ENCODE results near the gene TOLLIP. TPM values are rescaled to one million over a fixed set of nuclear protein-coding genes. Genes with fewer than 3 reads are reported as not detected.

TOLLIP gene
- total RNA-seq, 1 donor from 2014 or later = 20.9 TPM

DNA sequence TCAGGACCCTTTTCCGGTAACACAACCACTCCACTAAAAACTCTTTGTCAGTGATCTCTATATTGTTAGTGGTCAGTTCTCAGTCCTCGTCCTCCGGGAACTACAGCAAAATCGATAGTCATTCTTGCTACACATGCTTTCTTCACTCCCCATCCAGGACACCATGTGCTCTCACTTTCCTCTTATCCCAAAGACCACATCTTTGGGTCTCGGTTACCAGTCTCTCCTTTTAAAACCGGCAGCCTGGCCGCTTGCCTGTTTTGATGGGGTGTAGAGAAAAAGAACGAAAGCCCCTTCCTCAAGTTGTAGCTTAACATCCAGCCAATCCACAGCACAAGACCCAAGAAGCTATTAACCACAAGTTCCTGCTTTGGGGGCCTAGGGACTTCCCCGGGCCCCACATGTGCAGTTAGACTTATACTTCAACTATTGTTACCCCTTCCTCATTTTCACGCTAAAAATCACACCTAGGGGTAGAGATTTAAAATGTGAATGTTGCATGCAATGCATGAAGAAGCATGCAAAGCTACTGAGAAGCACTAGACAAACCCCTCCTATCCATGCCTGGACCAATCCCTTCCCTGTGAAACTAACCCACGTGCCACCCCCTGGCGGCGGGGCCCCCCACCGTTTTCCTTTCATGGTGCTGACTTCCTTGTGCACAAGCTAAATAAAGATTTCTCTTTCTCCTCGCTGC, 1.5 kb upstream of the TOLLIP start:
- no peak for DNase-seq

DNA sequence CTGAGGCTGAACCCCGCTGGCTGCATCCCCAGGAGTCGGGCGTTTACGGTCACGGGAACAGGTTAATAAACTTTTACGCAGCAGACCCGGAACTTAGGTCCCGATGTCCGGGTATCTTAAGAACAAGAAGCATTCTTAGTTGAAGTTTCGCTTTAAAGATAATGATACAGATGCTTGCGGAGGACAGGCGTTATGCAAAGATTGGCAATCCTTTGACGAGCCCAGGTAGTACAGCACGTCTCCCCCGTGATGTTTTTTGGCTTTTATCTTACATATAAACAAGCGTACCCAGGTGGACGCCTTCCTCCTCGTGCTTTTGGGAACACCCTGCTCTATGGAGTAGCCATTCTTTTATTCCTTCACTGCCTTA, 871 bp upstream of the TOLLIP start:
- DNase-seq = no peak

DNA sequence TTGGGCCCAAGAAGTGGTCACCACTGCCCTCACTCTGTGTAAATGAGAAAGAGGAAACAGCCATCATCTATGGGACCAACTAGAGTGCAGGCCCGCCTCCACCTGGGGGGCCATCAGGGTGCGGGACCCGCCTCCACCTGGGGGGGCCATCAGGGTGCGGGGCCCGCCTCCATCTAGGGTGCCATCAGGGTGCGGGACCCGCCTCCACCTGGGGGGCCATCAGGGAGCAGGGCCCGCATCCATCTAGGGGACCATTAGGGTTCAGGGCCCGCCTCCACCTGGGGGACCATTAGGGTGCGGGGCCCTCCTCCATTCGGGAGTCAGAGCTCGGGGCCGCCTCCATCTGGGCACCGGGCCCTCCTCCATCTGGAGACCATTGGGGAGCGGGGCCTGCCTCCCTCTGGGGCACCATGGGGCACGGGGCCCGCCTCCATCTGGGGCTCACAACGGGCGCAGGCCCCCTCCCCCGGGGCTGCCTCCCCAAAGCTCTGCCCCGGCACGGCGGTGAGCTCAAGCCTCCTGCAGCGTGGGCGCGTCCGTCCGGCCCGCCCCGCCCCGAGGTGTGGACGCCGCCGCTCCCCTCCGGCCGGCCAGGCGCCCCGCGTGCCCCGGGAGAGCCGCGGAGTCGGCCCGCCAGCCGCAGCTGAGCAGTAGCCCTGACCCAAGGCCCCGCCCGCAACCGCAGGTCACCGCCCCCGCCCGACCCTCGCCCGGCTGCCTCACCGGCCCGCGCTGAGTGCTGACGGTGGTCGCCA, 512 bp downstream of the TOLLIP start:
- peak; percentile 8 for DNase-seq

DNA sequence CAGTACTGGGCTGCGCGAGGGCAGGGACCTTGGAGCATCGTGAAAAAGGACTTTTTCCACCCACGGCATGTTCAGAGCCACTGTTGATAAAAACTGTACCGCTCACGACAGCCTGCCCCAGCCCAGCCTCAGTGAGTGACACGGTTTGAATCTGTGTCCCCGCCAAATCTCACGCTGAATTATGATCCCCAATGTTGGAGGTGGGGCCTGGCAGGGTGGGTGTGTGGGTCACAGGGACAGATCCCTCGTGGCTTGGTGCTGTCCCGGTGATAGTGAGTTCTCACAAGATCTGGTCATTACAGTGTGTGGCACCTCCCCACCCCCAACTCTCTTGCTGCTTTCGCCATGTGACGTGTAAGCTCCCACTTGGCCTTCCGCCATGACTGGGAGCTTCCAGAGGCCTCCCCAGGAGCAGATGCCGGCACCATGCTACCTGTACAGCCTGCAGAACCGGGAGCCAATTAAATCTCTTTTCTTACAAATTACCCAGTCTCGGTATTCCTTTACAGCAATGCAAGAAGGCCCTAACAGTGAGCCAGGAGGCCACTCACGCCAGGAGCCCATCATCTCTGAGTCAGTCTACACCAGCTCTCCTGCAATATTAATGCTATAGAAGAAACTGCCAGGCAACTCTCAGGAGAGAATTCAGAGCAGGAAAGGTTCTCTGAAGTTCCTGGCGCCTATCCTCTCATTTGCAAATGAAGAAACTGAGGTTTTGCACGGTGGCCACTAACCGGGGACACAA, 1.3 kb downstream of the TOLLIP start:
- no peak for DNase-seq

DNA sequence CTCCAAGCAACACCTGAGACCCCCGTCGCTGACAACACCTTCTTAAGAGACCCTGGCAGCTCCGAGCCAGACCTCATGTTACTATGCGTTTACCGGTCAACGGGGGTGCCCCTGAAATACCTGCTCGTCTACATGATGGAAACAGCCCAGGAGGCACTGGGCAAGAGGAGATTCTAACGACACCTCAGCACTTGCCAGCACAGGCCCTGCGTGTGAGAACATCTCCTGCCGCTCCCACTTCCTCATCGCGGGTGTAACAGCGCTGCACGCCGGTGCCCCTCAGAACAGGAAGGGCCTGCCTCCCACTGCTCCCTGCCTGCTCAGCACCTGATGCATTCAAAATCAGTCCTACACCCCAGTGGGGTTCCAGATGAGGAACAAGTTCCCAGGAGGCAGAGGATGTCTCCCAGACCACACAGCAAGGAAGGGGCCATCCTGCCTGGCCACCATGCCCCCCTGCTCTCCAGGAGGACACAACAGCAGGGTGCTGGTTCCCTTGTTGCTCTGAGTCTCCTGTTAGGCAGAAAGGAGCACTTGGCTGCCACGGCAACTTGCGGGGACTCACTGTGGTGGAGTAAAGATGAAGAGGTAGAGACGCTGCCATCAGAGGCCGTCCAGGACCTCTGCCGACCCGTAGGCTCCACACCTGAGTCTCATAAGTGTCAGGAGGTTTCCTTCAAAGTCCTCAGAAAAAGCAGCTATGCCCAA, 2.1 kb downstream of the TOLLIP start:
- no peak for DNase-seq

DNA sequence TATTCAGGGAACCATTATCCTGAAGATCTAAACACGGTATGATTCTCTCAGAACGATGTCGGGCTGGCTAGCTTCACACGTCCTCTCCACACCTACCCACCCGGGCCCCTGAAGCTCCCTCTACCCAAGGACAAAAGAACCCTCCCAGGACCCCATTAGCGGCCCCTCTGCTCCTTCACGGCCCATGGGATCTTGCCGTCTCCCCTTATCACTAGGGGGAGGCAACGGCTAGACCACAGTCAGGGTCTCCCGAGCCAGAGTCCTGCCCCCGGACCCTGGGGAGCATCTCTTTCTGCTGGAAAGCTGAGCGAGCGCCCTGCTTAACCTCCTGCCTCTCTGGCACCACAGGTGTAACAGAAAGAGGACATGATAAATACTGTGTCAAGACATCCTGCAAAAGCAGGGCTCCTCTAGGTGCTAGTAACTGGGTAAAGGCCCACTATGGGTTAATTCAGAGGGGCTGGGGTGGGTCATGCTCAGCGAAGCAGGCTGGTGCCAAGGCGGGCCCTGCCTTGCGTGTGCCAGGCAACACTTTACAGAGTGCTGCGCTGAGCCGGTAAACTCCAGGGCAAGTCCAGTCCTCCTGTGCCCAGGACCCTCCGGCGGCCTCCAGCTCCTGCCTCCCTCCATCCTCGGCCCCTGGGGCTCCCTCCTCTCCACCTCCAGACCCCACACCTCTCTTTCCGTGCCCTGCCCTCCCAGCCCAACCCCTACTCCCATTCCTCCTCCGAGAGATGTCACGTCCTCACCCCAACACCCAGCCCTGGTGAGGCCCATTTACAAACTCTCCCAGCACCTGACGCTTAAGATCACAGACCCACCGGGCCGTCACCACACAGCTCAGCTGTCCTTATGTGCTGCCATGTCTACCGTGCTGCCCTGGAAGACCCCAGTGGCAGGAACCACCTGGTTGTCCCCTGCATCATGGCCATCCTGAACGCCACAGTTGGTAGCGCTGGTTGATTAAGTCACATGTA, 3.0 kb downstream of the TOLLIP start:
- no peak for DNase-seq

DNA sequence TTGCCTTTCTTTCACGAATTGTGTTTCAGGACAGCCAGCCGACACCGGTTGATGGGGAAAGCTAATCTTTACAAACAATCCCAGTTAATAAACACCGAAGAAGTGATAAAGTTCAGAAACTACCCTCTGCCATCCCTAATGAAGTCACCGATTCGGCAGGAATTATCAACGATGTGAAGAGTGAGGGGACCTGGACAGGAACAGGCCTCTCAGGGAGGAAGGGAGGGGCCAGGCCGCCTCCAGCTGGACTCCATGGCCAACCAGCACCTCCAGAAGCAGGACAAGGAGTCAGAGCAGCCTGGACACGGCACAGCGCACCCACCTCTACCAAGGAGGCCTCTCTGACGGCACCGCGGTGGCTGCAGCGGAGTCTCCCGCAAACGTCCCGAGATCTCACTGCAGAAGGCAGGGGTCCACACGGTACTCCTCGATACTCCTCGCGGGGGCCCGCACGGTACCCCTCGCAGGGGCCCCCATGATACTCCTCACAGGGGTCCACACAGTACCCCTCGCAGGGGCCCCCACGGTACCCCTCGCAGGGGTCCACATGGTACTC, 3.9 kb downstream of the TOLLIP start:
- no peak for DNase-seq

DNA sequence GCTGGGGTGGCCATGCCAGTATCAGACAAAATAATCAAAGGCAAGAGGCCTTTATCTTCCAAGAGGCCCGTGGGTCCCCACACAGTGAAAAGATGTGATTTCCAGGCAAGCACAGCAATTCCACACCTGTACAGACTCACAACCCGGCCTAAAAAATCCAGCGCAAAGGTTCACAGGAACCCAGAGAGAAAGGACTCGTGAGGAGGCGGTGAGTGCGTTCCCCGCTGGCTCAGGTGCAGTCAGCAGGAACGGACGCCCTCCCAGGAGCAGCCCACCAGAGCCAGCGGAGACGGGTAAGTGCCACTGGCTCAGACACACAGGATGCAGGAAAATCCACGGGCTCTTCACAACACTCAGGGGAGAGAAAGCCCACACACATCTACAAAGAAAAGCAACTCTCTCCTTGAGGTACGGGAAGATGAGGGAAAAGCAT, 4.4 kb downstream of the TOLLIP start:
- DNase-seq = no peak

DNA sequence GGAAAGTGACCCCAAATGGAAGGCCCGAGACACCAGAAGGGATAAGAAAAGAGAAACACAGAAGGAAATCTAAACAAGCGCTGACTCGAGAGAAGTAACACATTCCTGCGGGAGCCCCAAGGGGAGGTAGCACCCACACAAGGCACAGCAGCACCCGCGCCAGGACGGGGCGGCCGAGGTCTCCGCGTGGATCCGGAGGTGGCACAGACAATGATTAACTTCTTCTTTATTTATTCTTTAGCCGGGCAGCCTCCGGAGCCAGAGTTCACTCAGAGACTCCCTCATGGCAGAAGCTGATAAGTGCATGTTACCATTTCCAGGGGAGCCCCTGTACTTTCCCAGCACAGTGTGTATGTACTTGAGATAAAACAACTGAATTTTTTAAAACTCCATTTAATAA, 5.1 kb downstream of the TOLLIP start:
- DNase-seq = no peak

DNA sequence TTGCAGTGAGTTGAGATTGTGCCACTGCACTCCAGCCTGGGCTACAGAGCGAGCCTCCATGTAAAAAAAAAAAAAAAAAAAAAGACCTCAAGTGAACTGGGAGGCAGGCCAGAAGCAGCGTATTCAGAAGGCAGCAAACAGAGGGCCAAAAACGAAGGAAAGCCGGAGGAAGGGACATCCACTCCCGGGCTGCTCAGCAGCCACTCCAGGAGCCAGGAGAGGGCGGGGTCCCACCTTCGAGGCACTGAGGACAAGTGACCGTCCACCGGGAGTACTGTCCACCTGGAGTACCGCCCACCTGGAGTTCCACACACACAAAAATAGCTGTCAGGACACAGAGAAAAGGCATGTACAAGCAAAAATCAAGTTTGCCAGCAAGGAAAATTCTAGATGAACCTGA, 5.5 kb downstream of the TOLLIP start:
- no peak for DNase-seq

DNA sequence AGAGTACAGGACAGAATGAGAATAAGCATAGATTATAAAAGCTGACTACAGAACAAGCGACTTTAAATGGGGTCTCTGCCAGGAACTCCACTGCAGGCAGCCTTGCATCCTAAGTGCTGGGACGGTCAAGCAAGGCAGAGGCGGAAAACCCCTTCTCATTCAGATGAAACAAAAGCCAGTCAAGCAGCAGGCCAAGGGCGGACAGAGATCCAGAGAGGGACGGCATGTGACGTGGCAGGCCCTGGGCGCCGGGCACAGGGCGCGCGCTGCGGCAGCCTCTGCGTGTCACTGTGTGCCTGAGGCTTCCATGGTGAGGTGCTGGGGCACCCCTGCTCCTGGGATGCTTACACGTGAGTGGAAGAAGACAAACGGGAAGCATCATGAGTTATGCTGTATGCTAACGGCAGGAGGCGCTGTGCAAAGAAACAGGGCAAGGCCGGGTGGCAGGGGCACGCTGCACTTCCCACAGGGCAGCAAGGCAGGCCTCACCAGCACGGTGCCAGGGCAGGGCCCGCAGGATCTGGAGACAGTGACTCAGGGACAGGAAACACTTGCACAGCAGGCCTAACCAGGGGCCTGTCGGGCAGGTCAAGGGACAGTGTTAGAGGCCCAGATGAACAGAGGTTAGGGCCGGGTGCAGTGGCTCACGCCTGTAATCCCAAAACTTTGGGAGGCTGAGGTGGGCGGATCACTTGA, 6.2 kb downstream of the TOLLIP start:
- no peak for DNase-seq

DNA sequence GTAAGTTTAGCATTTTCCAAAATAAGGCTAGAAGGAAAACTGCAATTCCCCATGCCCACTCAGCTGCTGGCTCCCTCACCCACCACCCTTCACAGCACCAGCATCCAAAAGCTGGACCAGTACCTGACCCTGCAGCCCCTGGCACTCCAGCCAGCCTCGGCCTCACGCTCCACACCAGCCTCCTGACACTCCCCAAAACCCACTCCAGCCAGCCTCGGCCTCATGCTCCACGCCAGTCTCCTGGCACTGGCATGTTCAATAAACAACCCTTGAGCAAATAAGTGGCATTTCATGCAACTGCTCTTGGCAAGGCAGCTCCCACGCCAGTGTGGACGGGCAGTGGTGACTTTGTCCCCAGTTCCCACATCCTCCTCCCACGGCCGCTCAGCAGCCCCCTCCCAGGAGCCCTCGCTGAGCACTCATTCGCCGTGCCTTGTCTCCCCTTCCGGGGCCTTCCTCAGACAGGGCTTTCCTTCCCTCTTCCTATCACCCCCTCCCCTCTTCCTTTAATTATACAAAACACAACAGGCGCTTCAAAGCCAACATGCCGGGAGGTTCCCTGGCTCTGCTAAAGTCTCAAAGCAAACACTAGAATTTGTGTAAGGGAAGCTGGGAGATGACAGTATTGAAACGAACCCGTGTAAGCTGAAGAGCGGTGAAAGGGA, 6.8 kb downstream of the TOLLIP start:
- DNase-seq = no peak

DNA sequence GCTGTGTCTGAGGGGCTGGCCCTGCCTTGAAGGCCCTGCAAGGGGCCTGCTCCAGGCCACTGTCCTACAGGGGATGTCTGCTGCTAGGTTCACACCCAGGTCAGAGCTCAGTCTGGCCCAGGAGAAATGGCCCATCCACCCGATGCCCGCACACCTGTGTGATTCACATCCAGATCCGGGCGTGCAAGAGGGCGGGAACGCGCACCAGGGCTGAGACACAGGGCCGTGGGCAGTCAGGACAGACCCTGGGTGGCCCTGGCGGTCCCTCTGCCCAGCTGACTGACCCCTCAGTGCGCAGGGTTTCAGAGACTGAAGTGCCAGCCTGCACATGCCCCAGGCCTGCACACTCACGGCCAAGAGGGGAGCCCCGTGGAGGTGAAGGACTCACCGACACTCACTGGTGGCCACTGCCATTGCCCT, 7.4 kb downstream of the TOLLIP start:
- no peak for DNase-seq

DNA sequence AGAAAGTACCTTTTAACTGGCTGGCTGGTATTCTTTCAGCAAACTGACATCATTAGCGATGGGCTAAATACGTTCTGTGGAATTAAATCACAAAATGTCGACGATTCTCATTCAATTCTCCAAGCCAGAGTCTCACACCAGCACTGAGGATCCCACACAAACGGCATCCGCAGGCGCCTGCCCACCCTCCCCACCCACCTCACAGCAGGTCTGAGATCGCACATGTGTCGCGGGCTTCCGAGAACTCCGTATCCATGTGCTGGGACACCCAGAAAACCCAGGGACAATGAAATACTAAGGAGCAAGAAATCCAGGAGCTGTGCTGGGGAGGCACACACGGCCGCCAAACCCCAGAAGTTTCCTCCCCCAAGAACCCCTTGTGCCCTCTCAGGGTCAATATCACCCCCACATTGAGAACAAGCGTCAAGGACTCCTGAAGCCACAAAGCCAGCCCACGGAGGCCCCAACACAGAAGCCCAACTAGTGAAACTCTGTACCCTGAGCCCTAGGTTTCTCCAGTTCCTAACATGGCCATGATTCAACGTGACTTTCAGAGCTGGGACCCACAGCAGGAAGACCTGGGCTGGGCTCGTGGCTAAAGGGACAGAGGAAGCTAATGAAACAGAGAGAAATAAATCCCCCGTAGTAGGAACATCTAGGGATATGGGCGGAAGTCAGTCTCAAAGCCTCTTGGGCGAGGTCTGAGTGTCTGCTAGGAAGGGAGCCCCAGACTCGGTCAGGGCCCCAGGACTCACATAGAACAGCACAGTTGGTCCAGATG, 8.0 kb downstream of the TOLLIP start:
- DNase-seq = no peak

DNA sequence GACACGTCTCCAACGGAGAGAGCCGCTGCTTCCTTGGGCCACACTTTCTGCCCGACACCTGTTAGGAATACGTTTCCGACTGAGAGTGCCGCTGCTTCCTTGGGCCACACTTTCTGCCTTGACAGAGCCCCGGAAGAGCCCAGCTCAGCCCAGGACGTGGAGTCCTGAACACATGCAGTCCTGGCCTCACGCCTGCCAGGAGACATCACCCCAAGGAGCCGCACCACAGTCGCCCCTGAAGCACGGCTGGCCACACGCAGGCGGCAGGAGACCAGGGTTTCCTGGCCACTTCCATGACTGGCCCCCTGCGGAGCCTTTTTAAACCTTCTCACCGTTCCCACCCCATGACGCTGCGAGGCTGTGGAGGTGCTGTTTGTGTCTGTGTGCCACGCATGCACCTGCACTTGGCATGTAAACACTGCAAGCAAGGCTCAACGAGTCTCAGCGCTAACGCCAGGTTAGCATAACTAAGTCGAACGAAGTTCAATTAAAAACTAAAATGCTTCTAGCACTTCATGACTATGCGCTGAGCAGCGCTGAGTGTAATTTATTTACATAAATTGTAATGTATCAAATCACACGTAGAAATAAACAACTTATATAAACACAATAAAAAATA, 8.8 kb downstream of the TOLLIP start:
- DNase-seq = no peak

DNA sequence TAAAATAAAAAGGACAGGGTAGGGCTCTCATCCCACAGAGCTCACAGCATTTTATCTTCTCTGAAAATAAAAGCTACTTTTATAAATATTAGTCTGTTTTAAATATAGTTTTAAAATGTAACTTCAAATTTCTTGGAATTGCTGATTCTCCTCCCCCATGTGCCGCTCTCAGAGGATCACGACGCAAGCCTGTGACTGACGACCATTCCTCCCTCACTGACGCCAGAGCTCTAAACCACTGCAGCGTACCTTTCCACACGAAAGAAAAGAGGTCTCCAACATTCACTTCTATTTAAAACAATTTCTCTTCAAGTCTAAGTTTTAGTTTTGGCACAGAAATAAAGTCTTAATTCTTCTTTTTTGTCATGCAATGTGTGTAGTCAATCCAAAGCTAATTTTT, 9.3 kb downstream of the TOLLIP start:
- no peak for DNase-seq

DNA sequence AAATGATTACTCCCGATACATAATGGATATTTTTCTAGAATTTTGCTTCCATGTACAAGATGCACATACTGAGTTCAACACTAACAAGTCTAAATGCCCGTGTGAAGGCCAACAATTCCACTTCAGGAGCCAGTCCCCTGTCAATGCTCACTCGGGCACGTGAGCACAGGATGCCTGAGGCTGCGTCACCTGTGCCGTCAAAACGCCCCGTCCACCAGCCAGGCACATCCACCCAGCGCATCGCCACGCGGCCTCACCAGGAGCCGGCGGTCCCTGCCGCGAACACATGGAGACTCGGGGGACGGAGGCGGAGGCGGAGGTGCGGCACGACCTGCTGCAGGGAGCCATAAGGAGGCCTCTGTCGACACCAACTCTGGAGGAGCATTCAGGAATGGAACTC, 9.8 kb downstream of the TOLLIP start:
- DNase-seq = no peak

DNA sequence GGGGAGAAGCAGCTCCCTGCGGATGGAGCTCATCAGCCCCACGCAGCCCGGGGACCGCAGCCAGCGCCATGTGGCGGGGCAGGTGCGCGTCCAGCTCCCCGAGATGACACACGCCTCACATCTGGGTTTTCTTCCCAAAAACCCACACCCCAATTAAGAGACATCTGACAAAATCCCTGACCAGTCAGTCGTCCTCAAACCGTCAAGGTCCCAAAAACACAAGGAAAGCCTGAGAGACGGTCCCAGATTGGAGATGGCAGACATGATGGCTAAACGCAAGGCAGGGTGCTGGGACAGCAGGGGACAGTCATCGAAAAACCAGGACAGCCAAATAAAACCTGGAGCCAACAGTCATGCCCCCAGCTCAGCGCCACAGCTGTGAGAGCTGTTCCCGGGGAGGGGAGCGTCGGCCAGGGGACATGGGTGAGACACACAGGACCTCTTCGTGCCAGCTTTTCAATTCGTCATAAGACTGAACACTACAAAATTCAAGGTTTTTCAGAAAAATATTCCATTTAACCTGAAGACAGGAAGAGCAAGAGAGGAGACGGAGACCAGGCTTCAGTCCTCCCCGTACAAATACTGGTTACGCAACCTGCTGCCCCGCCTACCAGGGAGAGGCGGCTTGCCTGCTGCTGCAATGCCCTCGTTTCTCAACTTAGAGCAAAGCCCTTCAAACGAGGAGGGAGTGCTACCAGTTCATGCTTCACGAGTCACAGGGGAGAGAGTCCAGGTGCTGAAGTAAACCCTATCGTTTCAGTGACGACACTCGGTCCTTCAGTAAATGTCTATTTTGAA, 10.5 kb downstream of the TOLLIP start:
- peak; percentile 18 for DNase-seq
